SU-DHL-6 (cell line): Measurements from ENCODE around the gene GLOD4.
"Not testable (repeated sequence)": the region's sequence is repeated elsewhere in the genome, so short reads cannot be mapped to it uniquely, and the experiment has no call there.

Source experiments
- H2AFZ ChIP-seq: fragments of 200-600 bp; sonication (generic); 2 replicates; pipeline ENCODE4 v1.6.1; 2014; ENCODE audit warnings: low read depth, mild to moderate bottlenecking, moderate library complexity, mixed read lengths, antibody characterized with exemption, low read length; ENCODE audit not compliant: severe bottlenecking
- H3F3A ChIP-seq: fragments of 200-600 bp; shearing (Covaris generic); 2 replicates; pipeline ENCODE4 v1.6.0; 2016; ENCODE audit warnings: antibody characterized with exemption, mild to moderate bottlenecking; ENCODE audit not compliant: insufficient read depth
- H3K27ac ChIP-seq: fragments of 200-600 bp; sonication (generic); 2 replicates; pipeline ENCODE4 v1.5.1; 2016; ENCODE audit warnings: low read depth, mild to moderate bottlenecking, low read length, moderate library complexity, mixed read lengths
- H3K27me3 ChIP-seq: fragments of 200-600 bp; sonication (generic), shearing (Covaris generic); 2 replicates; pipeline ENCODE4 v1.6.0; 2014; ENCODE audit warnings: mild to moderate bottlenecking, low read length
- H3K36me3 ChIP-seq: fragments of 200-600 bp; sonication (generic); 2 replicates; pipeline ENCODE4 v1.6.1; 2014; ENCODE audit warnings: mild to moderate bottlenecking, low read length, mixed read lengths
- H3K4me2 ChIP-seq: fragments of 300-600, 200-600 bp; shearing (Covaris generic), sonication (generic); 2 replicates; pipeline ENCODE4 v1.6.0; 2014; ENCODE audit warnings: low read length, low read depth, mild to moderate bottlenecking; ENCODE audit not compliant: poor library complexity, severe bottlenecking
- H3K4me3 ChIP-seq: fragments of 200-600 bp; sonication (generic); 2 replicates; pipeline ENCODE4 v1.5.1; 2014; ENCODE audit warnings: antibody characterized with exemption, low read length, mild to moderate bottlenecking, mixed read lengths; ENCODE audit not compliant: insufficient read depth, poor library complexity, severe bottlenecking
- H3K79me2 ChIP-seq: fragments of 200-600 bp; sonication (generic); 2 replicates; pipeline ENCODE4 v1.6.1; 2014; ENCODE audit warnings: mild to moderate bottlenecking, low read length, moderate library complexity; ENCODE audit not compliant: insufficient read depth
- H3K9ac ChIP-seq: fragments of 200-600 bp; sonication (generic); 2 replicates; pipeline ENCODE4 v1.7.0; 2014; ENCODE audit warnings: mild to moderate bottlenecking, low read length
- H3K9me2 ChIP-seq: fragments of 200-600 bp; sonication (generic); replicated peaks from 2 replicates; pipeline ENCODE4 v1.6.1; 2014; ENCODE audit warnings: low read length; ENCODE audit not compliant: insufficient read depth
- H3K9me3 ChIP-seq: fragments of 200-600 bp; sonication (generic); 2 replicates; pipeline ENCODE4 v1.6.1; 2014; ENCODE audit warnings: low read length, mixed read lengths; ENCODE audit not compliant: insufficient read depth
- H4K20me1 ChIP-seq: fragments of 200-600 bp; sonication (generic); 2 replicates; pipeline ENCODE4 v1.6.1; 2014; ENCODE audit warnings: low read depth, mild to moderate bottlenecking, antibody characterized with exemption, low read length, moderate library complexity, mixed read lengths
- EZH2phosphoT487 ChIP-seq: fragments of 200-600 bp; sonication (generic), shearing (Covaris generic); conservative IDR thresholded peaks from 2 replicates; pipeline ENCODE4 v1.6.1; 2018; ENCODE audit warnings: mild to moderate bottlenecking, antibody characterized with exemption, low read length, moderate library complexity, mixed read lengths
- TF ChIP-seq, protein P1 (sequence below): fragments of 200-600 bp; sonication (generic); IDR thresholded peaks from one replicate; pipeline ENCODE4 v1.5.1; 2017; ENCODE audit warnings: antibody characterized with exemption, mild to moderate bottlenecking, low read length, moderate library complexity; ENCODE audit not compliant: insufficient read depth, poor library complexity, severe bottlenecking

The GLOD4 gene

DNA sequence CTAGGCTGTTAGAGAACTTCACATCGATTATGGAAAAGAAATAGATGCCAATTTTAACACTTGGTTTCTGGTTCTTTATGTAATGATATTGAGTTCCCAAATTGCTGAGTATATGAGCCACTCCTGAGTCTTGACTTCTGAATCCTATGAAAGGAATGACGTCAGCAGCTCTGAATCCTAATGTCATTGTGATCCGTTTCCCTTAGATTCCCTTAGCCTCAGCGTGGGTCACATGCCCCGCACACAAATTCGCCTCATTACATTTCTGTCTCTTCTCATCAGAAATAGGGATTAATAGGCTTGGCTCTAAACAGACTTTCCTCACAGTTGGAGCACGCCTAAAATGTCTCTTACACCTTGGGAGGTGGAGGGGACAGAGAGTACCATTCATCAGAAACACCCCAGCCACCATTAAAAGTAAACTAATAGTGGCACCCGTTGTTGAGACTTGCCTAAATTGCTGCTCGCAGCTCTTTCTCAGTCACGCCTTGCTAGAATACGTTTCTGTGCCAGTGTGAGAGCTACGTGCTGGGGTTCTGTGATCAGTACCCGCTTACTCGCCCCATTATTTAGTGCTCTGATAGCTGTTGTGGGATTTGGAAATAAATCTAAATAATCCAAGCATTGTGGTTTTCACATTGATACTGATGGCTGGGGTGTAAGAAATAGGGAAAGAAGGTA is 7.2 kb upstream of the GLOD4 start:
- TF ChIP-seq, protein P1, sequence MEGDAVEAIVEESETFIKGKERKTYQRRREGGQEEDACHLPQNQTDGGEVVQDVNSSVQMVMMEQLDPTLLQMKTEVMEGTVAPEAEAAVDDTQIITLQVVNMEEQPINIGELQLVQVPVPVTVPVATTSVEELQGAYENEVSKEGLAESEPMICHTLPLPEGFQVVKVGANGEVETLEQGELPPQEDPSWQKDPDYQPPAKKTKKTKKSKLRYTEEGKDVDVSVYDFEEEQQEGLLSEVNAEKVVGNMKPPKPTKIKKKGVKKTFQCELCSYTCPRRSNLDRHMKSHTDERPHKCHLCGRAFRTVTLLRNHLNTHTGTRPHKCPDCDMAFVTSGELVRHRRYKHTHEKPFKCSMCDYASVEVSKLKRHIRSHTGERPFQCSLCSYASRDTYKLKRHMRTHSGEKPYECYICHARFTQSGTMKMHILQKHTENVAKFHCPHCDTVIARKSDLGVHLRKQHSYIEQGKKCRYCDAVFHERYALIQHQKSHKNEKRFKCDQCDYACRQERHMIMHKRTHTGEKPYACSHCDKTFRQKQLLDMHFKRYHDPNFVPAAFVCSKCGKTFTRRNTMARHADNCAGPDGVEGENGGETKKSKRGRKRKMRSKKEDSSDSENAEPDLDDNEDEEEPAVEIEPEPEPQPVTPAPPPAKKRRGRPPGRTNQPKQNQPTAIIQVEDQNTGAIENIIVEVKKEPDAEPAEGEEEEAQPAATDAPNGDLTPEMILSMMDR = no peak
- TF ChIP-seq EZH2phosphoT487 = no peak
- H3K36me3 ChIP-seq = no peaks in the 10 kb centered on the region

DNA sequence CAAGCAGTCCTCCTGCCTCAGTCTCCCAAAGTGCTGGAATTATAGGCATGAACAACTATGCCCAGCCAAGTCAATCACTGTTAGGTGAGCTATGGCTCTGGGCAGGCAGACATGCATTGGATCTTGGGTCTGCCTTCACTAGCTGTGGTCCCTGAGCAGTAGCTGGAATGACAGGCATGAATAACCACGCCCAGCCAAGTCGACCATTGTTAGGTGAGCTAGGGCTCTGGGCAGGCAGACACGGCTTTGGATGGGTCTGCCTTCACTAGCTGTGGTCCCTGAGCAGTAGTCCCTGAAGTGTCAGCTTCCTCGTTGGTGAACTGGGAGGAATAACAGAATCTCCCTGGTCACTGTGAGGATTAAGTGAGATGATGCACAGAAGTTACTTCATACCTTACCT is 6.5 kb upstream of the GLOD4 start:
- H2AFZ ChIP-seq = no peak overlapping the region
- no peaks in the 10 kb centered on the region for H3F3A ChIP-seq
- H3K9ac ChIP-seq = no peak overlapping the region
- H3K4me3 ChIP-seq = no peak overlapping the region
- H3K36me3 ChIP-seq = no peaks in the 10 kb centered on the region
- H3K9me3 ChIP-seq = no peaks in the 10 kb centered on the region
- H3K27me3 ChIP-seq = no peaks in the 10 kb centered on the region
- H3K4me2 ChIP-seq = no peak overlapping the region
- no peaks in the 10 kb centered on the region for H4K20me1 ChIP-seq
- TF ChIP-seq EZH2phosphoT487 = no peak
- TF ChIP-seq, protein P1 = no peak
- peaks cover 19% of the 10 kb centered on the region for H3K79me2 ChIP-seq
- H3K27ac ChIP-seq = no peak overlapping the region
- no peaks in the 10 kb centered on the region for H3K9me2 ChIP-seq

More for the DNA sequence above, 7.2 kb upstream of the GLOD4 start:
- peaks cover 12% of the 10 kb centered on the region; the same call in 1 of the 2 replicates for H3K79me2 ChIP-seq
- H3F3A ChIP-seq = no peaks in the 10 kb centered on the region
- no peaks in the 10 kb centered on the region for H4K20me1 ChIP-seq
- H3K4me2 ChIP-seq = no peak overlapping the region
- no peak overlapping the region for H3K9ac ChIP-seq
- no peak overlapping the region for H2AFZ ChIP-seq
- no peaks in the 10 kb centered on the region for H3K27me3 ChIP-seq
- H3K4me3 ChIP-seq = no peak overlapping the region
- H3K9me3 ChIP-seq = no peaks in the 10 kb centered on the region
- no peaks in the 10 kb centered on the region for H3K9me2 ChIP-seq
- no peak overlapping the region for H3K27ac ChIP-seq

DNA sequence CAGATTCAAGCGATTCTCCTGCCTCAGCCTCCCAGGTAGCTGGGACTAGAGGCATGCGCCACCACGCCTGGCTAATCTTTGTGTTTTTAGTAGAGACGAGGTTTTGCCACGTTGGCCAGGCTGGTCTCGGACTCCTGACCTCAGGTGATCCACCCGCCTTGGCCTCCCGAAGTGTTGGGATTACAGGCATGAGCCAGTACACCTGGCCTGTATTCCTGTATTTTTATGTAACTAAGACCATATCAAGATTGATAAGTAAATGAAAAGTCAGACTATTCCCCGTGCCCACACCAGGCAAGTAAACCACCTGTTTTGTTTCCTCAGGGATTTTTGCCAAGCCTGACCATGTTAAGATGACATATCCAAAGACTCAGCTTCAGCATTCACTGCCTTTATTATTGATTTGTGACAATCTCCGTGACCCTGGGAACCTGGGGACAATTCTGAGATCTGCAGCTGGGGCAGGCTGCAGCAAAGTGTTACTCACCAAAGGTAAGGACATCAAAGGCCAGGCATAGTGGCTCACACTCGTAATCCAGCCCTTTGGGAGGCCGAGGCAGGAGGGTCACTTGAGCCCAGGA is 5.7 kb upstream of the GLOD4 start:
- H2AFZ ChIP-seq = no peak overlapping the region
- H3K36me3 ChIP-seq = no peaks in the 10 kb centered on the region
- no peak overlapping the region for H3K9ac ChIP-seq
- no peaks in the 10 kb centered on the region for H3F3A ChIP-seq
- H3K27me3 ChIP-seq = no peaks in the 10 kb centered on the region
- no peaks in the 10 kb centered on the region for H3K9me2 ChIP-seq
- TF ChIP-seq, protein P1 = no peak
- TF ChIP-seq EZH2phosphoT487 = no peak
- H3K4me2 ChIP-seq = no peak overlapping the region
- H3K27ac ChIP-seq = no peak overlapping the region
- no peaks in the 10 kb centered on the region for H3K9me3 ChIP-seq
- H3K79me2 ChIP-seq = peaks cover 27% of the 10 kb centered on the region
- H4K20me1 ChIP-seq = no peaks in the 10 kb centered on the region
- H3K4me3 ChIP-seq = no peak overlapping the region

DNA sequence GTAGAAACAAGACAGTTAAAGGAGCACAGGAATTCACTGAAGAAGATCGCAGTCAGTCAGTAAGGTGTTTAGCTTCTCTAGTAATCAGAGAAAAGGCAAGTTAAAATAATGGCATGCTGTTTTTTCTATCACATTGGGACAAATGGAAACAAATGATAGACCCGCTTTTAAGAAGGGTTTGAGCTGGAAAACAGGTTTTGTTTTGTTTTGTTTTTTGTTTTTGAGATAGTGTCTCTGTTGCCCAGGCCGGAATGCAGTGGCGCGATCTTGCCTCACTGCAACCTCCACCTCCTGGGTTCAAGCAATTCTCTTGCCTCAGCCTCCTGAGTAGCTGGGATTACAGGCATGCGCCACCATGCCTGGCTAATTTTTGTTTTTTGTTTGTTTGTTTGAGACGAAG is 3.8 kb upstream of the GLOD4 start:
- not testable (repeated sequence) for H3K9me3 ChIP-seq, H2AFZ ChIP-seq, H3K27me3 ChIP-seq, H3F3A ChIP-seq, H3K4me2 ChIP-seq, H3K9me2 ChIP-seq, H3K4me3 ChIP-seq, H3K9ac ChIP-seq, H3K27ac ChIP-seq, H3K36me3 ChIP-seq, H4K20me1 ChIP-seq
- peaks cover 45% of the 10 kb centered on the region for H3K79me2 ChIP-seq
